Limb (tissue), 2 donors: Measurements from ENCODE around the gene SLCO4A1.
A peak's percentile ranks its signal among the peaks of the same experiment; 100 is the strongest.
"Not testable (repeated sequence)": the region's sequence is repeated elsewhere in the genome, so short reads cannot be mapped to it uniquely, and the experiment has no call there.

Experiments used
- DNase-seq, 2 donors: peaks; one replicate each; pipeline ENCODE4 v3.0.0-alpha.2; 2016; ENCODE audit errors: extremely low spot score in 2 of 2

The SLCO4A1 gene

GRCh38 chr20:62622877-62623487 lies 19.3 kb upstream of the SLCO4A1 start:
- DNase-seq: no peak

- DNase-seq: peak; percentile 68 to 74
Observed at GRCh38 chr20:62623488-62624324, 18.6 kb upstream of the SLCO4A1 start.

GRCh38 chr20:62624325-62624690 lies 18.0 kb upstream of the SLCO4A1 start:
- DNase-seq: no peak

GRCh38 chr20:62624719-62625453 lies 17.4 kb upstream of the SLCO4A1 start:
- no peak for DNase-seq

- no peak for DNase-seq
Observed at GRCh38 chr20:62625516-62625915, 16.8 kb upstream of the SLCO4A1 start.

- DNase-seq: no peak
Observed at GRCh38 chr20:62625921-62626547, 16.3 kb upstream of the SLCO4A1 start.

- DNase-seq: not testable (repeated sequence)
Observed at GRCh38 chr20:62627425-62627824, 14.9 kb upstream of the SLCO4A1 start.

- DNase-seq: no peak
Observed at GRCh38 chr20:62627901-62628612, 14.2 kb upstream of the SLCO4A1 start.

- no peak for DNase-seq
Observed at GRCh38 chr20:62628691-62629090, 13.6 kb upstream of the SLCO4A1 start.

GRCh38 chr20:62629864-62630470 lies 12.3 kb upstream of the SLCO4A1 start:
- DNase-seq: no peak

- DNase-seq: no peak
Observed at GRCh38 chr20:62631336-62632308, 10.7 kb upstream of the SLCO4A1 start.

- no peak for DNase-seq
Observed at GRCh38 chr20:62632575-62633090, 9.7 kb upstream of the SLCO4A1 start.

- DNase-seq: no peak
Observed at GRCh38 chr20:62633598-62634329, 8.5 kb upstream of the SLCO4A1 start.

GRCh38 chr20:62634330-62634967 lies 7.9 kb upstream of the SLCO4A1 start:
- DNase-seq: no peak

- no peak for DNase-seq
Observed at GRCh38 chr20:62635232-62635631, 7.1 kb upstream of the SLCO4A1 start.

GRCh38 chr20:62635852-62636251 lies 6.5 kb upstream of the SLCO4A1 start:
- no peak for DNase-seq

- no peak for DNase-seq
Observed at GRCh38 chr20:62636446-62636845, 5.9 kb upstream of the SLCO4A1 start.

- no peak for DNase-seq
Observed at GRCh38 chr20:62637110-62637509, 5.2 kb upstream of the SLCO4A1 start.
